HG03025 (cell line): ENCODE results near the gene ARMC7.
A peak's percentile ranks its signal among the peaks of the same experiment; 100 is the strongest.
"Not testable (repeated sequence)": the region's sequence is repeated elsewhere in the genome, so short reads cannot be mapped to it uniquely, and the experiment has no call there.

Experiments used
- ATAC-seq: cut with Tn5 transposase; IDR thresholded peaks from one replicate; pipeline ENCODE4 v1.9.1; 2021; ENCODE audit warnings: mild to moderate bottlenecking, moderate library complexity; ENCODE audit not compliant: unreplicated experiment, low FRiP score

Gene ARMC7

GRCh38 chr17:75109407-75110233, at the start of gene ARMC7:
ARMC7 (plus strand) TSS chr17:75109969; CDS start chr17:75110289, 320 bp downstream.
- peak; percentile 59 for ATAC-seq

GRCh38 chr17:75060434-75061054, 49.2 kb upstream of the ARMC7 start:
- ATAC-seq = no peak

GRCh38 chr17:75061055-75061438, 48.7 kb upstream of the ARMC7 start:
- no peak for ATAC-seq

- no peak for ATAC-seq
Measured at GRCh38 chr17:75061618-75062017, 48.2 kb upstream of the ARMC7 start.

DNA sequence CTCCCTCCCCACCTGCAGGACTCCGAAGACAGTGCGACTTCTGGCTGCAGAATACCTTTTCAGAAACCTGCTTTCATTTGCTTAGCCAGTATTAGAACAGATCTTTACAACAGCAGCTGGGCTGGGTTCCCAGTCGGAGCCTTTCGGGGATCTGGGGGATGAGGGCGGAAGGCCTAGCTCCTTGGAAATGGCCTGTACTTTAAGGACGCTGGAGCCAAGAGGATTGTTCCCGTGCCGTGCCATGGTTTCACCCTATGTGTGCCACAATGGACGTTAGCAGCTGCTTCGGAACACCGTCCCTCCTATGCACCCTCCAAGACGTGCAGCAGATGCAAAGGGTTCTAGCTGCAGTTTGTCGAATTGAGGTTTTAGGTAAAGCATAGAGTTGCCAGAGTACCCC, 46.6 kb upstream of the ARMC7 start:
- no peak for ATAC-seq

DNA sequence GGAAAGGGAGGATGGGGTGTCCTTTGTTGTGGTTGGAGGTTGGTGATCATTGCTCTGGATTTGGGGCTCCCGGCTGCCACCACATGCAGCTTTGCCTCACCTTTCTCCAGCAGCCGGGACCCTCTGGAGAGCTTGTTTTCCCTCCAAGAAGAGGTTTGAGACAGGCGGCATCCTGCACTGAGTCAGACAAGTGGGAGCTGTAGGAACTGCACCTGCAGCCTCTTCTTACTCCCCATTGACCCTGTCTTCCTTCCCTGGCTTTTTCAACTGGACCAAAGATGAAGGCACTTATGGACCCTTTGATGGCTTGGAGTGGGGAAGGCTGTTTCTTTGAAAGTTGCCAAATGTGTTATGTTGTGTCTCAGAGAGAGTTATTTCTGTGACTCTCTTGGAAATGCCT, 46.1 kb upstream of the ARMC7 start:
- no peak for ATAC-seq

- no peak for ATAC-seq
Measured at GRCh38 chr17:75064040-75064439, 45.7 kb upstream of the ARMC7 start.

GRCh38 chr17:75064460-75064859, 45.3 kb upstream of the ARMC7 start:
- no peak for ATAC-seq

DNA sequence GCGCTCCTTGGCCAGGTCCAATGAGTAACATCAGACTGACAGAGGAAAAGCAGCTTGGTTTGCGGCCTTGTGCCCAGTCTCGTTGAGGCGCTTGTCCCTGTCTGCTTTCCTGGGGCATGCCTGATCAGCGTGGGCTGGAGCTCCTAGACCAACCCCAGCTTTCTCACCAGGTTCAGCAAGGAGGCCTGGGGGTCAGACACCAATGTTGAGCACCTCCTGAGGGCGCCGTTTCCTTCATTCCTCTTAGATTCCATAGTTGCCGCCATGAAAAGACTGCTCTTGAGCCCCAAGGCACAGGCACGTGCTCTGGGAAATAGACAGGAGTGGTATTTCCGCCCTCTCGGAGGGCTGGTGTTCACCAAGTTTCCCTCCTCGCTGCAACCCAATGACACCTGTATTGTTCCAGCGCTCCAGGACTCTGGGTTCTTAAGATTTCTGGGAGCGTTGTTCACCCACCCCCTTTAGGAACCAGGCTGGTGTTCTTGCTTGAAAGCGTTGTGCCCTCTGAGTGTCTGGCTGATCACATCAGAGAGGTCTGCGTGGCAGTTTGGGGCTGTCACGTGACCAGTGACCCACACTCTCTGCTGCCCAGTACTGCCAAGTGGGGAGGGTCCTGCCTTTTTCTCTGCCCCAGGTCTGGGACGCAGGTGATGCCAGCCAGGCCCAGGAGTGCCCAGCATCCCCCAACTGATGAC, 44.8 kb upstream of the ARMC7 start:
- no peak for ATAC-seq

DNA sequence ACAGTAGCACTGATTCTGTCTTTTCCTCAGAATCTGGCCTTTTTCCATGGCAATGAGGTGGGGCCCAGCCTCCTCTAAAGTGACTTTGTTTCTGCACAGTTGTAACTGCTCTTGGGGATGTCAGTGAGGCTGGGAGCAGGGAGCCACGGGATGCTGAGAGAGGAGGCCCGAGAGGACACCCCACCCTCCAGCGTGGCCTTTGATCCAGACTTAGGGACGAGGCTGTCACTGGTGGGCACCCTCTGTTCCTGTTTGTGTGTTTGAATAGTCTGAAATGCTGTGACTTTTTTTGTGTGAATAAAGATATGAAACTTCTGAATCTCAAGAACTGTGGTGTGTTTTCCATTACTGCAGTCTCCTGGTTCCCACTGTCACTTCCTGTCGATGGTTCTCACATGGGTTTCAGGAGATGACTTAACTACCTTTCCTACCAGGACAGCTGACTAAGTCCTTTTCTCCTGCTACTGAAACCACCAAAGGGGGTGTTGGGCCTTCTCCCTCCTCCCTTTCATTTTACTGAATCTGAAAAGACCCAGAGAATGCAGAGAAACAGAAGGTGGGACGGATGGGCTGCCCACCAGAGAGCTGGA, 44.1 kb upstream of the ARMC7 start:
- no peak for ATAC-seq

DNA sequence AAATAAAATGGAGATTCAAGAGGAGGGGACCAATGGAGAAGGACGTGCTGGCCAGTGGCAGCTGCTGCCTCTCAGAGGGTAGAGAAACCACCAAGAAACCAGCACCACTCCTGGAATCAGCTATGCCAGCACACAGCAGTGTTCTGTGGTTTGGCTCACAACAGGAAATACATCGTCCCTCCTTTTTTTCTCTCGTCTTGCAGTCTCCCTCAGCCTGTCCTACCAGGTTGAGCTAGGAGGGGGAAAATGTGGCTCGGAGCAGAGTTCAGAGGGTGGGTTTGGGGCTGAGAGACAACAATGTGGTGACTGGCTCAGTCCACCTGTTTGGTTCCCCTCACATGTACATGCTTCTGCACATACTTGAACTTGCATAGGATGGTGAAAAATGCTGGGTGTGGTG, 41.9 kb upstream of the ARMC7 start:
- ATAC-seq = no peak

DNA sequence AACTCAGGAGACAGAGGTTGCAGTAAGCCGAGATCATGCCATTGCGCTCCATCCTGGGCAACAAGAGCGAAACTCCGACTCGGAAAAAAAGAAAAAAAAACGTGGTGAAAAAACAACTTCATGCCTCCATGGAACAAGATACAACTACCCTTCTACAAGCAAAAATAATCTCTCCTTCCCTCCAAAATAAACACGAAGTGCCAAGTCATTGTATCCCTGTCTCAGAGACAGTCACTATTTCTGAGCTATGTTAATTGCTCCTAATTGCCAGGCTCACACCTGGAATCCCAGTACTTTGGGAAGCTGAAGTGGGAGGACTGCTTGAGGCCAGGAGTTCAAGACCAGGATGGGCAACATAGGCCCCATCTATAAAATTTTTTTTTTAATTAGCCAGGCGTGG, 41.0 kb upstream of the ARMC7 start:
- no peak for ATAC-seq

GRCh38 chr17:75069783-75070182, 40.0 kb upstream of the ARMC7 start:
- no peak for ATAC-seq

- ATAC-seq = not testable (repeated sequence)
Measured at GRCh38 chr17:75071478-75072271, 38.1 kb upstream of the ARMC7 start.

- ATAC-seq = not testable (repeated sequence)
Measured at GRCh38 chr17:75072909-75073308, 36.9 kb upstream of the ARMC7 start.

GRCh38 chr17:75073618-75074047, 36.1 kb upstream of the ARMC7 start:
- no peak for ATAC-seq

GRCh38 chr17:75074532-75074931, 35.2 kb upstream of the ARMC7 start:
- no peak for ATAC-seq

DNA sequence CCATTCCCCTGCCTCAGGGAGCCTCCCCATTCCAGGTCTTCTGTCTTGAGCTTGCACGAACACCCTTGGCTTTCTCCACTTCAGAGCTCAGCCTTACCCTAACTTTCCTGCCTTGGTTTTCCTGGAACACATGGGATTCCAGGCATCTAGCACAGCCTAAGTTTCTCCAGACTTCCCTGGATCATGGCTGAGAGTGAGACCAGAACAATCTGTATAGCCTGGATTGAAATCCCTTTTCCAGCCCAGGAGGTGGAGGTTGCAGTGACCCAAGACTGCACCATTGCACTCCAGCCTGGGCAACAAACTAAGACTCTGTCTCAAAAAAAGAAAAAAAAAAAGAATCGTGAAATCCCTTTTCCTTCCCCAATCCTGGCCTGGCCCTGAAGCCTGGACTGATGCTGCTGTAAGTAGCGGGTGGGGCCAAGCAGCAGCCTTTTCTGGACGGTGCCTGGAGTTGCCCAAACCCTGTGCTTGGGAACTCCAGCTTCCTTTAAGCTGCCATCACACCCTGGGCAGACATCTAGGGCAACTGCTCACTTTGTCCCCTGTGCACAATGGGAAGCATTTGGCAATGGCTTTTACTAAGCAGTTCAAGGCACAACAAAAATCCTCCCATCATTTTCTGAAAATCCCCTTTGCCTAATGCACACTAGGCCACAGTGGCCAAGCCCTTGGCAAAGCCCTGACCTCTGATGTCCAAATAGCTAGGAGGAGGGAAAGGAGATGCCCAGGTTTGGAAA, 34.0 kb upstream of the ARMC7 start:
- no peak for ATAC-seq

DNA sequence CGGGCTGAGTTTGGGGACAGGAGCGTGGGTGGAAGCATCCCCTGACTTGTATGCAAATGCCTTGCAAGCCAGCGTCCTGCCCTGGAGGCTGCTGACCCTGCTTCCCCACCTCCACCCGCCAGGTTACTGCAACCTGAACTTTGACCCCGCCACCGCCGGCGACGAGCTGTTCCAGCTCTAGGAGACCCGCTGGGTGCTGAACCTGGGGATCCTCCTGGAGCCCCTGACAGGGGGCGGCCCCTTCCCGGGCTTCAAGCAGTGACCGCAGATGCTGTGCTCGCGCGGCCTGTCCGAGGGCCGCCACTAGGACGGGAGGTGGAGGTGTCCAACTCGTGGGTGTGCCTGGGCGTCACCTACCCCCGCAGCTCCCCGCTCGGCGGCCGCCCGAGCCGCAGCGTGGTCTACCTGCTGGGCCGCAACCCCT, 32.7 kb upstream of the ARMC7 start:
- ATAC-seq = no peak
